NT2/D1 (cell line): ENCODE measurements around the gene DDB1.

Experiments used
- YY1 ChIP-seq: IDR thresholded peaks from 2 replicates; pipeline ENCODE4 v1.6.1; 2011; ENCODE audit not compliant: insufficient read length, insufficient read depth
- ZNF274 ChIP-seq: IDR thresholded peaks from 2 replicates; pipeline ENCODE4 v1.6.1; 2011; ENCODE audit warnings: mild to moderate bottlenecking, low read depth, low read length

DNA sequence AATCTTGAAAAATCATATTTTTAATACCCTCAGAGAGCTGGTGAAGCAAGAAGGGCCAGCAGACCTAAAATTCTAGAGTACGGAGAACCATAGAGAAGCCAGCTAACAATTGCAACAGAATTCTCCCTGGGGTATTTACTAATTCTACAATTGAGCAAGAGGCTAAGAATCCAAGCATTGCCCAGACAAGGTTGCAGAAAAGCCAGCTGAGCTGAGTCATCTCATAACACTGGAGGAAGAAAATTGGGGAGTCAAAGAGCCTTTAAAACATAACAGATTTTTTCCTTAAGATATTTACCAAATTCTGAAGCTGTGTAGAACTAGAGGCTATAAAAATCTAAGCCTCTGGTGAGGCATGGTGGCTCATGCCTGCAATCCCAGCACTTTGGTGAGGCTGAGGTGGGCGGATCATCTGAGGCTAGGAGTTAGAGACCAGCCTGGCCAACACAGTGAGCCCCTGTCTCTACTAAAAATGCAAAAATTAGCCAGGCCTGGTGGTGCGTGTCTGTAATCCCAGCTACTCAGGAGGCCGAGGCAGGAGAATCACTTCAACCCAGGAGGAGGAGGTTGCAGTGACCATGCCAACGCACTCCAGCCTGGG lies 45.9 kb upstream of the DDB1 start:
- TF ChIP-seq YY1 (no peak), ZNF274 (no peak)
